Measurements from ENCODE around the gene SLC22A23.

The SLC22A23 gene

GRCh38 chr6:3240595-3240994, 216.3 kb downstream of the SLC22A23 start:
- no peak for DNase-seq (ENCODE audit: low read depth)

- no peak for DNase-seq (ENCODE audit: low read depth)
These were observed 217.6 kb downstream of the SLC22A23 start for GRCh38 chr6:3239110-3239830.

GRCh38 chr6:3237761-3238662, 218.8 kb downstream of the SLC22A23 start:
- no peak for DNase-seq (ENCODE audit: low read depth)

- no peak for DNase-seq (ENCODE audit: low read depth)
These were observed 220.8 kb downstream of the SLC22A23 start for GRCh38 chr6:3236005-3236404.

GRCh38 chr6:3235486-3235885, 221.4 kb downstream of the SLC22A23 start:
- no peak for DNase-seq (ENCODE audit: low read depth)

GRCh38 chr6:3233904-3234303, 222.9 kb downstream of the SLC22A23 start:
- no peak for DNase-seq (ENCODE audit: low read depth)

GRCh38 chr6:3233321-3233720, 223.5 kb downstream of the SLC22A23 start:
- DNase-seq (ENCODE audit: low read depth): no peak

GRCh38 chr6:3232017-3232945, 224.6 kb downstream of the SLC22A23 start:
- no peak for DNase-seq (ENCODE audit: low read depth)

GRCh38 chr6:3231247-3232016, 225.4 kb downstream of the SLC22A23 start:
- no peak for DNase-seq (ENCODE audit: low read depth)

- no peak for DNase-seq (ENCODE audit: low read depth)
These were observed 226.0 kb downstream of the SLC22A23 start for GRCh38 chr6:3230900-3231246.

- DNase-seq (ENCODE audit: low read depth): no peak
These were observed 226.5 kb downstream of the SLC22A23 start for GRCh38 chr6:3230256-3230882.

GRCh38 chr6:3229566-3230178, 227.2 kb downstream of the SLC22A23 start:
- DNase-seq (ENCODE audit: low read depth): no peak

- no peak for DNase-seq (ENCODE audit: low read depth)
These were observed 227.9 kb downstream of the SLC22A23 start for GRCh38 chr6:3228771-3229565.

- DNase-seq (ENCODE audit: low read depth): no peak
These were observed 228.7 kb downstream of the SLC22A23 start for GRCh38 chr6:3228046-3228671.

GRCh38 chr6:3227363-3228045, 229.3 kb downstream of the SLC22A23 start, which contains the start of gene TUBB2B:
TSS of gene TUBB2B (minus strand) at chr6:3227653. CDS start at chr6:3227543, 110 bp downstream.
- no peak for DNase-seq (ENCODE audit: low read depth)

GRCh38 chr6:3226481-3227362, 230.1 kb downstream of the SLC22A23 start:
- DNase-seq (ENCODE audit: low read depth): no peak

- no peak for DNase-seq (ENCODE audit: low read depth)
These were observed 230.8 kb downstream of the SLC22A23 start for GRCh38 chr6:3226042-3226441.
